ENCODE data around the gene HTR6.

DNA sequence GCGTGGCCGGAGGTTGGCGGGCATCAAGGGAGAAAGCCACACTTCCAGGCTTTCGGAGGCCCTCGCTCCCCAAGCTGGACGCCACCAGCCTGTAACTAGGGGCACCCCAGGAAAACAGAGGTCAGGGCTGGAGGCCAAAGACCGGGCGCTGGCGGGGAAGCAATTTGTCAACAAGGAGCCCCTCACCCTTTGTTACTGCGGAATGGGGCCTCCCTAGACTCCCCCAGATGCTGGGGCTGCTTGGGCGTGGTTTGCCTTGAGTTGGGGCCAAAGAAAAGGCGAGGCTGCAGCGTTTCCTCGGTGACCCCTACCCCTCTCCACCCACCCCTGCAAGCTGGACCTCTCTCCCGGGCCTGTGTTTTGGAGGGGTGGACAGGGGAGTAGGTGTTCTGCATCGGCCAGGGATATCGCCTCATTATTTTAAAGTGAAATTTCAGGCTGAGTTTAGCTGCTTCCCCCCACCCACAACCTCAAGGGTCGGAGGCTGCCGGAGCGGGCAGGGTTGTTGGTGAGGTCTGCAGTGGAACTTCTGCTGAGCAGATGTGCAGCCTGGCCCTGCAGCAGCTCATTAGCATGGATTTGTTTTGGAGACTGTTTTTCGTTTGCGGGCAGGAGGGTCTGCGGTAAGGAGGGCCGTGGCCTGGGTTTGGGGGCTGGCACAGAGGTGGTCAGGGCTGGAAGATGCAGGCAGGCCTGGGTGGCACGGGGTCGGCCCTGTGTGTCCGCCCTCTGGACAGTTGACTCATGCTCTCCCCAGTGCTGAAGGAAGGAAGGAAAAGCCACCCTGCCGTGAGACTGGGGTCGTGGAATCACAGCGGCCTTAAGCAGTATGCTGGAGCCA is 19.0 kb upstream of the HTR6 start:
- no peak for TF ChIP-seq POLR2A (IDR thresholded peaks at IDR 0.05)
- TF ChIP-seq, protein P1, sequence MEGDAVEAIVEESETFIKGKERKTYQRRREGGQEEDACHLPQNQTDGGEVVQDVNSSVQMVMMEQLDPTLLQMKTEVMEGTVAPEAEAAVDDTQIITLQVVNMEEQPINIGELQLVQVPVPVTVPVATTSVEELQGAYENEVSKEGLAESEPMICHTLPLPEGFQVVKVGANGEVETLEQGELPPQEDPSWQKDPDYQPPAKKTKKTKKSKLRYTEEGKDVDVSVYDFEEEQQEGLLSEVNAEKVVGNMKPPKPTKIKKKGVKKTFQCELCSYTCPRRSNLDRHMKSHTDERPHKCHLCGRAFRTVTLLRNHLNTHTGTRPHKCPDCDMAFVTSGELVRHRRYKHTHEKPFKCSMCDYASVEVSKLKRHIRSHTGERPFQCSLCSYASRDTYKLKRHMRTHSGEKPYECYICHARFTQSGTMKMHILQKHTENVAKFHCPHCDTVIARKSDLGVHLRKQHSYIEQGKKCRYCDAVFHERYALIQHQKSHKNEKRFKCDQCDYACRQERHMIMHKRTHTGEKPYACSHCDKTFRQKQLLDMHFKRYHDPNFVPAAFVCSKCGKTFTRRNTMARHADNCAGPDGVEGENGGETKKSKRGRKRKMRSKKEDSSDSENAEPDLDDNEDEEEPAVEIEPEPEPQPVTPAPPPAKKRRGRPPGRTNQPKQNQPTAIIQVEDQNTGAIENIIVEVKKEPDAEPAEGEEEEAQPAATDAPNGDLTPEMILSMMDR (IDR thresholded peaks at IDR 0.05) = no peak
